Gastrocnemius medialis (tissue), 4 donors: ENCODE measurements around the gene GPR84. TPM values are rescaled to one million over a fixed set of nuclear protein-coding genes. Genes with fewer than 3 reads are reported as not detected.
A peak's percentile ranks its signal among the peaks of the same experiment; 100 is the strongest.

Experiments
- ATAC-seq, 2 donors: fragments of 150-250 bp; one replicate each; pipeline ENCODE4 v1.9.1; 2016
- DNase-seq, 2 donors: peaks; one replicate each; pipeline ENCODE4 v3.0.0-alpha.2; 2019
- H3K27ac ChIP-seq, 4 donors: fragments of 200-600 bp; sonication (generic); 1 replicate in 1 of 4; 2 replicates in 3 of 4; pipeline ENCODE4 v1.5.1; 2016 to 2018; ENCODE audit warnings: mild to moderate bottlenecking in 2 of 4, moderate library complexity in 1 of 4
- H3K27me3 ChIP-seq, 3 donors: fragments of 200-600 bp; sonication (generic) in 2 of 3; 1 replicate in 1 of 3; 2 replicates in 2 of 3; pipeline versions ENCODE4 v1.5.1 to v1.6.0; 2016 to 2019; ENCODE audit warnings: mild to moderate bottlenecking in 1 of 3, moderate library complexity in 1 of 3
- H3K36me3 ChIP-seq, 2 donors: fragments of 200-600 bp; sonication (generic) in 1 of 2; one replicate each; pipeline ENCODE4 v1.5.1; 2017 to 2018
- H3K4me1 ChIP-seq, 2 donors: fragments of 200-600 bp; sonication (generic) in 1 of 2; one replicate each; pipeline ENCODE4 v1.5.1; 2016 to 2017; ENCODE audit warnings: mild to moderate bottlenecking in 2 of 2
- H3K4me3 ChIP-seq, 4 donors: fragments of 200-600 bp; sonication (generic) in 3 of 4; 1 replicate in 1 of 4; 2 replicates in 3 of 4; pipeline ENCODE4 v1.5.1; 2016 to 2019; ENCODE audit warnings: mild to moderate bottlenecking in 2 of 4
- H3K9me3 ChIP-seq, 3 donors: fragments of 200-600 bp; sonication (generic) in 2 of 3; 1 replicate in 1 of 3; 2 replicates in 2 of 3; pipeline ENCODE4 v1.5.1; 2016 to 2019
- POLR2A ChIP-seq, 2 donors: fragments of 450-650 bp; IDR thresholded peaks; one replicate each; pipeline ENCODE4 v1.6.1; 2017; ENCODE audit warnings: antibody characterized with exemption in 2 of 2, mild to moderate bottlenecking in 2 of 2, moderate library complexity in 2 of 2
- in situ Hi-C, 4 donors: fragments of 200-750 bp; cut with MboI; loops; one replicate each; pipeline versions ENCODE4 v1.15.0 to v1.8.0; 2017; ENCODE audit warnings: low sequenced_read_pairs in 4 of 4
- intact Hi-C: fragments of 100-400 bp; cut with DNase I; formaldehyde crosslinking; loops from one replicate; pipeline ENCODE4 v1.15.1; 2023; ENCODE audit warnings: low total_unique reads
- total RNA-seq, 4 donors: library from RNA; depleted of rRNA; stranded (reverse); fragments of >200 nt; gene quantifications; one replicate each; pipeline versions ENCODE4 v1.1.0 to v1.2.3, GENCODE V29; 2016
- TF ChIP-seq, protein P1 (sequence below), 5 experiments: fragments of 450-650 bp in 3 of 5; fragments of 200-600 bp in 2 of 5; sonication (generic) in 2 of 5; IDR thresholded peaks in 4 of 5; conservative IDR thresholded peaks in 1 of 5; 1 replicate in 4 of 5; 2 replicates in 1 of 5; pipeline ENCODE4 v1.5.1; 2016 to 2019; ENCODE audit warnings: antibody characterized with exemption in 5 of 5, mild to moderate bottlenecking in 3 of 5, moderate library complexity in 3 of 5

GPR84 gene
- total RNA-seq, 4 donors from 2014 or later, result 0.49 to 0.51 TPM; not detected in 2

DNA sequence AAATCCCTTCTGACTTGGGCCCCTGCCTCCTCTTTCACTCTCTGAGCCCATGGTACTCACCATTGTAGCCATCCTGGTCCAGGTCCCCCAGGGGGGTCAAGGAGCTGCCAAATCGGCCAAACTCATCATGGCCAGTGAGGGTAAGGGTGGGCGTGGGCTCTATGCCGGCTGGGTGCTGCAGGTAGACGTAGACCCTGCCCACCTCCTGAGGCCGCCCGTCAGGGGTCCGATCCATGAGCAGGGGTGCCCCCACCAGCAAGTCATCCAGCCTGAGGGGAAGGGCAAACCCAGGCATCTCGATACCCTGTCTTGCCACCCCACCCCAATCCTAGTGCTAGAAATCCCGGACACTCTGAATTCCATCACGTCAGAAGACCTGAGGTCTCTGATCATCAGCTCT, 40.8 kb upstream of the GPR84 start:
- no peak for ATAC-seq
- H3K9me3 ChIP-seq, result no peaks in the 10 kb centered on the region
- no peak overlapping the region for H3K4me3 ChIP-seq
- DNase-seq, result no peak
- TF ChIP-seq, protein P1, sequence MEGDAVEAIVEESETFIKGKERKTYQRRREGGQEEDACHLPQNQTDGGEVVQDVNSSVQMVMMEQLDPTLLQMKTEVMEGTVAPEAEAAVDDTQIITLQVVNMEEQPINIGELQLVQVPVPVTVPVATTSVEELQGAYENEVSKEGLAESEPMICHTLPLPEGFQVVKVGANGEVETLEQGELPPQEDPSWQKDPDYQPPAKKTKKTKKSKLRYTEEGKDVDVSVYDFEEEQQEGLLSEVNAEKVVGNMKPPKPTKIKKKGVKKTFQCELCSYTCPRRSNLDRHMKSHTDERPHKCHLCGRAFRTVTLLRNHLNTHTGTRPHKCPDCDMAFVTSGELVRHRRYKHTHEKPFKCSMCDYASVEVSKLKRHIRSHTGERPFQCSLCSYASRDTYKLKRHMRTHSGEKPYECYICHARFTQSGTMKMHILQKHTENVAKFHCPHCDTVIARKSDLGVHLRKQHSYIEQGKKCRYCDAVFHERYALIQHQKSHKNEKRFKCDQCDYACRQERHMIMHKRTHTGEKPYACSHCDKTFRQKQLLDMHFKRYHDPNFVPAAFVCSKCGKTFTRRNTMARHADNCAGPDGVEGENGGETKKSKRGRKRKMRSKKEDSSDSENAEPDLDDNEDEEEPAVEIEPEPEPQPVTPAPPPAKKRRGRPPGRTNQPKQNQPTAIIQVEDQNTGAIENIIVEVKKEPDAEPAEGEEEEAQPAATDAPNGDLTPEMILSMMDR (IDR thresholded peaks at IDR 0.05 in 4 of 5, conservative IDR thresholded peaks at IDR 0.05 in 1 of 5), result no peak
- no peak for TF ChIP-seq POLR2A (IDR thresholded peaks at IDR 0.05)
- no peaks in the 10 kb centered on the region for H3K4me1 ChIP-seq
- in situ Hi-C loops, result no loop called here
- intact Hi-C loops, result no loop called here
- H3K27ac ChIP-seq, result no peak overlapping the region
- peaks cover 0 to 82% of the 10 kb centered on the region in 2 donors for H3K36me3 ChIP-seq
- H3K27me3 ChIP-seq, result no peaks in the 10 kb centered on the region

DNA sequence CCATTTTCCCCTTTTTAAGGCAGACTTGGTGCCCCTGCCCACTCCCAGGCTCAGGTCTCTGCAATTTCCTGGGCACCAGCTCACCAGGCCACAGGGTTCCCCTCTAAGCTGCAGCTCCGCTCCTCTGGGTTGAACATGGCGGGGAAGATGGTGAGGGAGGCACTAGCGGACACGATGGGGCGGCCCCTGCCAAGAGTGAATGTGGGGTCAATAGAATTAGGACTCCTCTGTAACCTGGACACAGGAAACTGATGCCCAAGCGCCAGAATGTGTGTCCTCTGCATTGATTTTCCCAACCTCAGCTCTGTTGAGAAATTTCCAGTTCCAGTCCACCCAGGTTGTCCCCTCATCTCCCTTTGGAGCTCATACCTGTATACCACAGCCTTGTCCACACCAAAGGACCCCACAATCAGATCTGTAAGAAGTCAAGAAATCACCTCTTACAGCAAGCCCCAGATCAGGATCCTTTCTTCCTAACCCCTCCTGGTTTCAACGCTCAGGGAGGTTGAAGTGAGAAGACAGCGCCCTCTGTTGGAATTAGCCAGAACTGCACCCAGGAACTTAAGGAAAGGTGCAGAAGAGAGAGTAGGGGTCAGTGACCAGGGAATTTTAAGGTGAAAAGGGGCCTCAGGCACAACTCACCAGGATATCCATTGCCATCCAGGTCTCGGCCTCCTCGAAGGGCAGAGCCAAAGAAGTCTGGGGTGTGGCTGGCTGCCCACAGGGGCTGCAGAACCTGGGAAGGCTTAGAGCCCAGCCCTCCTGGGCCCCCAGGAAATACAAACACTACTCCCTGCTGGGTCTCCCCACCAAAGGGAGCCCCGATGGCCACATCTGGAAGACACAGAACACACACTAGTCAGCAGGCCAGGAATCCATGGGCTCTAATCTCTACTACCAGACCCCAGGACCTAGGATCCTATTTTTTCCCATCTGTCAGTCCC, 40.0 kb upstream of the GPR84 start:
- in situ Hi-C loops (loop anchor here in 2 of 4 donors (5.0 kb wide), 2 partner anchors 33 to 38 kb away; no protein-coding TSS in a partner anchor), intact Hi-C loops (no loop called here)
- no peaks in the 10 kb centered on the region for H3K27me3 ChIP-seq
- no peak overlapping the region for H3K4me3 ChIP-seq
- TF ChIP-seq, protein P1 (IDR thresholded peaks at IDR 0.05 in 4 of 5, conservative IDR thresholded peaks at IDR 0.05 in 1 of 5), result peak; percentile 83 to 92 (median 87)
- no peak for TF ChIP-seq POLR2A (IDR thresholded peaks at IDR 0.05)
- H3K36me3 ChIP-seq, result peaks cover 0 to 90% of the 10 kb centered on the region in 2 donors
- no peak for DNase-seq
- peak overlapping the region in 1 of 4 donors; percentile 16 for H3K27ac ChIP-seq
- H3K9me3 ChIP-seq, result no peaks in the 10 kb centered on the region
- peak in 1 of 2 donors; percentile 27 for ATAC-seq
- H3K4me1 ChIP-seq, result no peaks in the 10 kb centered on the region

DNA sequence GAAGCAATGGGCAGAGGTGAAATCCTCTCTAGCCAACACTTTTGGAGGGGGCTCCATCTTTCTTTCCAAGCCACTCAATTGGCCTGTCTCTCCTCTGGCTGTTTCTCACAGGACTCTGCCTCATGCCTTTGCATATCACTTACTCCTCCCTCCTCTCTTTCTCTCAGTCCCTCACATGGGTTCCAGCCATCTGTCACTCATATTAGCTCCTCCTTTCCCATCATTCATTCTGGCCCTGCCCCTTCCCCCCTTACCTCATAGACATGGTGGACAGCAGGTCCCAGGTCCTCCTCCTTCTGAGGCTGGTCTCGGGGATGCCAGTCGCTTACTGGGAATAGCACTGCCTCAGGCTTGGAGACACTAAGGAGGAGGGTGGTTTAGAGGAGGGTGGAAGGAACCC, 36.8 kb upstream of the GPR84 start:
- no peaks in the 10 kb centered on the region for H3K4me1 ChIP-seq
- no peak overlapping the region for H3K4me3 ChIP-seq
- DNase-seq, result no peak
- intact Hi-C loops, result no loop called here
- H3K27me3 ChIP-seq, result no peaks in the 10 kb centered on the region
- in situ Hi-C loops, result loop anchor here in 2 of 4 donors (5.0 kb wide), 2 partner anchors 36 to 41 kb away; no protein-coding TSS in a partner anchor
- H3K36me3 ChIP-seq, result peaks cover 0 to 83% of the 10 kb centered on the region in 2 donors
- no peaks in the 10 kb centered on the region for H3K9me3 ChIP-seq
- TF ChIP-seq, protein P1 (IDR thresholded peaks at IDR 0.05 in 4 of 5, conservative IDR thresholded peaks at IDR 0.05 in 1 of 5), result no peak
- no peak for TF ChIP-seq POLR2A (IDR thresholded peaks at IDR 0.05)
- H3K27ac ChIP-seq, result no peak overlapping the region
- ATAC-seq, result no peak

DNA sequence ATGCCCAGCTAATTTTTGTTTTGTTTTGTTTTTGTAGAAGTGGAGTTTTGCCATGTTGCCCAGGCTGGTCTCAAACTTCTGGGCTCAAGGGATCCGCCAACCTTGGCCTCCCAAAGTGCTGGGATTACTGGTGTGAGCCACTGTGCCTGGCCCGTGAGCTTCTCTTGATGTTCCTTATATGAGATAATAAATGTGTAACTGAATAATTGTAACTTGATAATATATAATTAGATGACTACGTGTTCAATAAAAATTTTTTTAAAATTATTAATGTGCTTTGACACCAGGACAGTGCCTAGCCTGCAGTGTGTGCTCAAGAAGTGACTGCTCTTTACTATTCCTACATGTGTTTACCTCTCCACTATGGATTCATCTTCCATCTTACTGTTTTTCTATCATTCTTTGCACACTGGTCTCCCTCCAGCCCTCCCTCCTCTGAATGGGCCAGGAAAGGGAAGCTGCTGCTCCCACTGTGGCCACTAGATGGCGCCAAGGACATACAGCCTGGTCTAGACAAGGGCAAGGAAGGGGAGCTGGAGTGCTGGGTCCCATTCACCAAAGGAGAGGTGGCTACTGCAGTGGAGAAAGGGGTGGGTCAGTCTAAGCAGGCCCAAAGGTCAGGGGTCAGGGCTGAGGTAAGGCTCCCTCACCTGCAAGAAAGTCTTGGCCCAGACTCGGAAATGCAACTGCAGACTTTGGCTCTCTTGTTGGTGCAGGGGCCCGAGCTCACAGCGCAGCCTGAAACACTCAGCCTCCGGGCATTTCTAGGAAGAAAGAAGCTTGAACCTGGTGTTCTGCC, 34.9 kb upstream of the GPR84 start:
- Histone ChIP-seq H3K36me3 (peaks cover 0 to 72% of the 10 kb centered on the region in 2 donors), H3K9me3 (no peaks in the 10 kb centered on the region), H3K27me3 (no peaks in the 10 kb centered on the region), H3K4me1 (no peaks in the 10 kb centered on the region), H3K4me3 (no peak overlapping the region), H3K27ac (no peak overlapping the region)
- ATAC-seq (peak; percentile 69 to 89), DNase-seq (peak in 1 of 2 donors; percentile 78)
- in situ Hi-C loops, result loop anchor here in 2 of 4 donors (5.0 kb wide), 2 partner anchors 38 to 43 kb away; no protein-coding TSS in a partner anchor
- no peak for TF ChIP-seq POLR2A (IDR thresholded peaks at IDR 0.05)
- TF ChIP-seq, protein P1 (IDR thresholded peaks at IDR 0.05 in 4 of 5, conservative IDR thresholded peaks at IDR 0.05 in 1 of 5), result peak; percentile 95 to 99 (median 95)
- intact Hi-C loops, result loop anchor here (1.0 kb wide), 1 partner anchor 40 kb away; no protein-coding TSS in a partner anchor
